ENCODE results near the gene SLX4IP.

- TF ChIP-seq POLR2A (IDR thresholded peaks at IDR 0.05) = no peak
- TF ChIP-seq, protein P1, sequence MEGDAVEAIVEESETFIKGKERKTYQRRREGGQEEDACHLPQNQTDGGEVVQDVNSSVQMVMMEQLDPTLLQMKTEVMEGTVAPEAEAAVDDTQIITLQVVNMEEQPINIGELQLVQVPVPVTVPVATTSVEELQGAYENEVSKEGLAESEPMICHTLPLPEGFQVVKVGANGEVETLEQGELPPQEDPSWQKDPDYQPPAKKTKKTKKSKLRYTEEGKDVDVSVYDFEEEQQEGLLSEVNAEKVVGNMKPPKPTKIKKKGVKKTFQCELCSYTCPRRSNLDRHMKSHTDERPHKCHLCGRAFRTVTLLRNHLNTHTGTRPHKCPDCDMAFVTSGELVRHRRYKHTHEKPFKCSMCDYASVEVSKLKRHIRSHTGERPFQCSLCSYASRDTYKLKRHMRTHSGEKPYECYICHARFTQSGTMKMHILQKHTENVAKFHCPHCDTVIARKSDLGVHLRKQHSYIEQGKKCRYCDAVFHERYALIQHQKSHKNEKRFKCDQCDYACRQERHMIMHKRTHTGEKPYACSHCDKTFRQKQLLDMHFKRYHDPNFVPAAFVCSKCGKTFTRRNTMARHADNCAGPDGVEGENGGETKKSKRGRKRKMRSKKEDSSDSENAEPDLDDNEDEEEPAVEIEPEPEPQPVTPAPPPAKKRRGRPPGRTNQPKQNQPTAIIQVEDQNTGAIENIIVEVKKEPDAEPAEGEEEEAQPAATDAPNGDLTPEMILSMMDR (IDR thresholded peaks at IDR 0.05) = no peak
Measured at GRCh38 chr20:10555393-10555792, 120.3 kb downstream of the SLX4IP start.

Data from esophagus squamous epithelium (tissue), 4 donors.